HuH-7.5 (cell line): ENCODE results near the gene PIK3C3.
"Not testable (repeated sequence)": the region's sequence is repeated elsewhere in the genome, so short reads cannot be mapped to it uniquely, and the experiment has no call there.

Experiments
- DNase-seq: peaks from one replicate; pipeline ENCODE4 v3.0.0; 2011; ENCODE audit warnings: low spot score

PIK3C3 gene

DNA sequence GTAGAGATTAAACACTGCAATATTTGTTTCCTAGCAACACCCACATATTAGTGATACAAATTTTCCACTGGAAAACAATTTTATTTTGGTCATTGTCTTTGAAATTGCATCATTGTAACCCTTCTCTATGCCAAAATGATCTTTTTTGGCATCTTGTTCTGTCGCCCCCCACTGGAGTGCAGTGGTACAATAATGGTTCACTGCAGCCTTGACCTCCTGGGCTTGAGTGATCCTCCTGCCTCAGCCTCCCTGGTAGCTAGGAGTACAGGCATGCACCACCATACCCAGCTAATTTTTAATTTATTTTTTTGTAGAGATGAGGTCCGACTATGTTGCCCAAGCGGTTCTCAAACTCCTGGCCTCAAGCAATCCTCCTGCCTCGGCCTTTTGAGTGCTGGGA, 117.4 kb downstream of the PIK3C3 start:
- no peak for DNase-seq

DNA sequence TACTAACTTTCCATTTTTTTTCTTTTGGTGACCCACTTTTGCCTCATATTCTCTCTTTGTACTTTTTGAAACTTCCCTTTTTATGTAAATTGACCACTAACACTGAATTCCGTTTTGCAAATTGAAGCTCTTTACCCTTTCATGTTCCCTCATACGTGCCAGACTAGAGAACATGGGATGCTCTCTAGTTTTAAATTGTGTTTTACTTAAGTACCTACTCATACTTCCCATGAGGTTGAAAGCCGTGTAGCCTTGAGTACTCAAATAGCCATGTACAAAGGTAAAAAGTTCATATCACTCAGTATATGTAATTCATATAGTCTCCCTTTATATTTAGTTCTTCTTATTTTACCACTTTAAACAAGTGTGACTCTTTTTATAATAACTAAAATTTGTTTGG, 119.7 kb downstream of the PIK3C3 start:
- DNase-seq: no peak

DNA sequence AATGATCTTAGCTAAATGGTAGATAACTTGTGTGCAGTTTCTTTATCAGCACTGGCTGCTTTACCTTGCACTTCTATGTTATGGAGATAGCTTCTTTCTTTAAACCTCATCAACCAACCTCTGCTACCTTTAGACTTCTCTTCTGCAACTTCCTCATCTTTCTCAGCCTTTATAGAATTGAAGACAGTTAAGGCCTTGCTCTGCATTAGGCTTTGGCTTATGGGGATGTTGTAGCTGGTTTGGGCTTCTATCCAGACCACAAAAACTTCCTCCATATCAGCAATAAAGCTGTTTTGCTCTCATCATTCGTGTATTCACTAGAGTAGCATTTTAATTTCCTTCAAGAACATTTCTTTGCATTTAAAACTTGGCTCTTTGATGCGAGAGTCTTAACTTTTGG, 123.7 kb downstream of the PIK3C3 start:
- DNase-seq: no peak

DNA sequence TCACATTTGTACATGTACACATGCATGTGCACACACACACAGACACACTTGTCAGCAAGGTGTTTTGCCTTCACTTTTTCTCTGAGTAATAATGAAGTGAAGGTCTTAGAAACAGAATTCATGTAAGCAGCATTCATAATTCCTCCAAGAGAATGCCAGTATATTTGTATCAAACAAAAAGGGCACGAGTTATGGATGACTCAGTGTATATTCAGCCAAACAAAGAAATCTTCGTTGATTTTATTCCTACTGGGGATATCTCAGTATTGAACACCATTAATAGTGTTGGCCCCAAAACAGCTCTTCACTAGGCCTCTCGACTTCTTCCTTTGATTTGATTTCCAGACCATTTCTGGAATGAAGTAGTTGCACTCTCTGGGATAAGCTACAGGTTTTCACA, 125.3 kb downstream of the PIK3C3 start:
- no peak for DNase-seq

DNA sequence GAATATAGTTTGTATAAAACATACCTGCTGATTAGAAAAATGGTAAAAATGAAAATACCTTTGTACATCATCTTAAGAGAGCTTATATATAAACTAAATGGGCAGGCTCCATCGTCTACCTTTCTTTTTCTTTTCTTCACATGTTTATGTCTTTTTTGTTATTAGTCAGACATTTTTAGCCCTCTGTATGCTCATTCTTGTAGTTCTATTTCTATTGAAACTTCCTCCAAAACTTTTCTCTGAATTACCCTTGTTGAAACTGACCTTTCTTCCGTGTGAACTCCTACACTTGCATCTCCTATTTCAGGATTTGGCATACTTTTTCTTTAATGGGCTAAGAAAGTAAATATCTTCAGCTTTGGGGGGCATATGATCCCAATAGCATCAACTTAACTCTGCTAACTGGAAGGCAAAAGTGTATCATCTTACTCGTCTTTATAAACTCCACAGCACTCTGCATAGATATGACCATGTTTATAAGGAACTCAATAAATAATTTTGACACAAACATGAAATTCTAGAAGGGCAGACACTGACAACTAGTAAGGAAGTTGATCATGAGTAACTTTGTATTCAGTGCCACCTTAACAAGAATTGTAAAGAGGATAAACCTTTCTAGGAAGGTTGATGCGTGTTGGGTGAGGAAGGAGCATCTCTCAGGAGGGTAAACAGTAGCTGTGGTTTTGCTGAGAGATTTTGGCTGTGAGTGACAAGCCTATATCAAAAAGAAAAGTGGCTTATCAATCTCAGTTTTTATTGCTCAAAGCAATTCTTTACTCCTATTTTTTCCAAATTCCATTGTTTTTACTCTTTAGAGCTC, 127.6 kb downstream of the PIK3C3 start:
- DNase-seq: no peak

DNA sequence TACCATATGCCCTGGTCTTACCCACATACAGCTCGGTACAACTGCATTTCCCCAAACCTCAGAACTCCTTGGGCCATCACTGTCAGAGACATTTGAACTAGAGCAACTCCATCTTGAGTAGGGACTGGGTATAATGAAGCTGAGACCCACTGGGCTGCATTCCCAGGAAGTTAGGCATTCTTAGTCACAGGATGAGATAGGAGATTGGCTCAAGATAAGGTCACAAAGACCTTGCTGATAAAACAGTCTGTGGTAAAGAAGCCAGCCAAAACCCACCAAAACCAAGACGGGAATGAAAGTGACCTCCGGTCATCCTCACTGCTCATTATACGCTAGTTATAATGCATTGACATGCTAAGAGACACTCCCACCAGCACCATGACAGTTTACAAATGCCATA, 131.3 kb downstream of the PIK3C3 start:
- DNase-seq: no peak

DNA sequence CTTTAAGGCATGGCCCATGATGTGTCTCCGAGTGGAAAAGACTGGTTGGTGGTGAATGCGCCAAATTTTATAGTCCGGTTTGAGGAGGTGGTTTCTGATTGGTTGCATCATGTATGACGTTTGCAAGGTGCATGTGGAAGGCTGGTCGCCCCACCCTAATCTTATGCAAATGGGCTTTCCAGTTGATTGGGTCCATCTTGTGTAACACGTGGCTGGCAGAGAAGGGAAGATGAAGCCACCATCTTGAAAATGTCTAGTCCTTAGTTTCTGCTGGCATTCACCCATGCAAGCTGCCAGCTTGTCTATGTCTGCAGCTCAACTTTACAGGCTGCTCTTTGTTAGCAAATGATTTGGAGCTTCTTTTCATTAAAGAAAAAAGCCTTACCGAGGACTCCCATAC, 132.2 kb downstream of the PIK3C3 start:
- DNase-seq: no peak

DNA sequence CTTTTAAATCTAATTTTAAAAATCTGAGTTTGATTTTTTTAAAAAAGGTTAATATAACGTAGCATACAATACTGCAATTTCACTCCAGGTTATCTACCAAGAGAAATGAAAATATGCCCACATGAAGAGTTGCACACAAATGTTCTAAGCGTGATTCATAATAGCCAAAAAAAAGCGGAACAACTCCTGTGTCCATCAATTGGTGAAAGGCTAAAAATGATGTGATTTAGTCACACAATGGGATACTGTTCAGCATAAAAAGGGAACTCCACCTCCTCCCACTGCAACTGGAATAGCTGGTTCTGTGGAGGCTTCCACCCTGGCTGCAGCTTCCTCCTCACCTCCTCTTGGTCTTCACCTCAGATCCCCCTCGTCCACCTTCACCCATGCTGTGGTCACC, 132.8 kb downstream of the PIK3C3 start:
- DNase-seq: no peak

DNA sequence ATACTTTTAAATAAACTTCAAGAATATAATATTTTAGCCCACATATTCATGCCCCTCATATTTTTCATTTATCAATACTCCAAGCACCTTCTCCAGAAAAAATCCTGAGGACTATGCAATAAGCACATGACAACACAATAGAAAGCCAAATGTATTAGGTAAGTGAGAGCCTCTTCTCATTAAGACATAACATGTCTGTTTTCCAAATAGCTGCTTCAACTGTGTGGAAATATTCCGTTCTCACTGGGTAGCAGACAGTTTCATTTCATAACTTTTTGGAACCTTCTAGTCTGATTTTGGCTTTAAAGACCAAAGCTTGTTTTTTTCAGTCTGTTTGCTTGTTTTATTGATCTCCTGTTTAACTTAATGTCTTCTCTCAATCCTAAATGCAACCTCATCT, 137.8 kb downstream of the PIK3C3 start:
- DNase-seq: no peak

DNA sequence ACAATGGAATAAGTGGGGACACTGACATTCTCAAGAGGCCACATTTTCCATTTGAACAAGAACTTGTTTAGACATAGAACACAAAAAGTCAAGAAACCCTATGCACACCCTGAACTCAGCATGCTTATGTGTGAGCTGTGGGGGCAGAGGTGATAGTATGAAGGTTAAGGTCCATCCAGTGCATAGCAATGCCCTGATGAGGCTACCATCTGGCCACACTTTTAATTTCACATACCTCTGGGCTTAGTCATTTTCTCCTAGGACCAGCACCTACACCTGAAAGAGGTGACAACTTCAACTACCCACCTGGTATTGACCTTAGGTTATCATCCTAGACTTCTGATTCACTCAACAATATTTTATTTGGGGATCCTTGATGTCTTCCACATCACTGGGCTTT, 139.8 kb downstream of the PIK3C3 start:
- DNase-seq: no peak

DNA sequence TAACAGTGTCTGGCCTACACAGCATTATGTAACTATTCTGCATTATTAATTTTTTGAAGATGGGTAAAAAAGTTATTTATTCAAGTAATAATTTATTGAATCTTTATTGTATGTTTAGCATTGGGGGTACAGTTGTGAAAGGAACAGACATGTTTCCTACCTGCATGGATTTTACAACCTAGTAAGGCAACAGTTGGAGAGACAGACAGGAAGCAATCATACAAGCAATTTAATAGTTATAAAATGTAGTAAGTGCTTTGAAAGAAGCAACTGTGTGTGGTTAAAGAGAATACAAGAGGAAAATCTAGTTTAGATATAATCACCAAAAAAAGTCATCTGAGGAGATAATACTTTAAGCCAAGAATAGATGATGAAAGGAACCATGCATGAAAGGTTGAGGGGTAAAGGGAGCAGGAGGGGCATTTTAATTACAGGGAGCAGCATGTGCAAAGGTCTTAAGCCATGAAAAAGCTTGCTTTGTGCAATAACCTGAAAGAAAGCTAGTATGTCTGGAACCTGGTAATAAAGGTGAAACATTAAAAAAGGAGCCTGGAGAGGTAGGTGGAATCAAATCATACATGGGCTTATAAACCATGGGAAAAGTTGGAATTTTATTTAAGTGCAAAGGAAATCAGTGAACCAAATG, 140.8 kb downstream of the PIK3C3 start:
- DNase-seq: no peak

DNA sequence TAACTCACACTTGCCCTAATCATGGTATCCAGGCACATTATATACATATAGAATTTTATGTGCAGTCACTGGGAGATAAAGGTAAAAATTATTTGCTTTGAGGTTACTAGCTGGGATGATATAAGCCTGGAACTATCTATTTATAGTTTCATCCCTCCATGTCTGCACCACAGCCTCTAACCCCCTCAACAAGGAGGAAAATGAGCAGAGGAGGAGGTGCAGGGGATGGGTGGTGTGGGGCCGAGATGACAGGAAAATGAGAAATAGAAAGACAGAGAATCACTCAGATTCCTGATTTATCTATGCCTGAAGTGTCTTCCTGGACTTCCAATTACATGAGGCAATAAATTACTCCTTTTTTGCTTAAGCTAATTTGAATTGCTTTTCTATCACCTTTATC, 145.2 kb downstream of the PIK3C3 start:
- DNase-seq: no peak

DNA sequence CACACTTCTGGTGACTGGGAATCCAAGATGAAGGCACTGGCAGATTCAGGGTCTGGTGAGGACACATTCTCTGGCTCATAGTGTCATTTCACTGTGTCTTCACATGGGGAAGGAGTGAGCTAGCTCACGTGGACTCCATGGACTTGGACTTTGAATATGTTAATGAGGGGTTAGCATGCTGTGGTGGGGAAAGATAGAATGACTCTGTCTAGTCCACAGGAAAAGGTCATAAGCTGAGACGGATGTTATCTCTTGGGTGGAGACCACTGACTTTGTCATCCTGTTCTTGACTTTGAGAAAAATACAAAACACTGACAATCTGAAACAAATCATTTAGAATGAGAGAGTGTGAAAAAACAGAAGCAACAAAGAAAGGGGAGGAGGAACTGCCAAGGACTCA, 145.9 kb downstream of the PIK3C3 start:
- DNase-seq: no peak

DNA sequence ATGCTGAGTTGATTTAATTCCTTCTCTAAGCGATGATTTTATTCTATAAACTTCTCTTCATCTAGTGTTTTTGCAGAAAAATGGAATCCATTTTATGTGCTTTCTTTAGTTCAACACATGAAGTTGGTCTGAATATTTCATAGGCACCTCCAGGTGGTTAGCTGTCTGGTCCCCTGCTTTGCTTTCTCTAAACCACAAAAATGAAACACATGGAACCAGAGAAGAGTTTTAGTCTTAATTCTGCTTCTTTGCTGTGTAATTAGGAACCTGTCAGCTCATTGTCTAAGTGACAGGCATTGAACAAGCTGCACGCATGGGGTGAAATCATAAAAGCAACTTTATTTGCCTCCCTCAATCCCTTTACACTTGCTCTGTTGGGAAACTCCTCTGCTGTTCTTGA, 150.4 kb downstream of the PIK3C3 start:
- no peak for DNase-seq

DNA sequence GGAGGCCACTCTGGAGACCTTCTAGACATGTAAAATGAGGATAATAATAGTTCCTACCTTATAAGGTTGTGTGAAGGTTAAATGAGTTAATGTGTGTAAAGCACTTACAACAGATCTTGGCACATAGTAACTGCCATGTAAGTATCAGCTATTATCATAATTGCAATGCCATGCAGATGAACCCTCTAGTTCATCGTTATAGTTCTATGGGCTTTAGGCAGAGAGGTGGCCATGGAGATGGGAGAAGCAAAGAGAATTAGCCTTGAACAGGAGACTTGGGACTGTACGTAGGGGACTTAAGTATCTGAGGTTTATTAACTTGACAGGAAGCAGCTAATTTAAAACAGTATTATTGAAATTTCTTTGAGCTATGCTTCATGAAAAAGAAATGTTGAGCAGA, 151.8 kb downstream of the PIK3C3 start:
- DNase-seq: no peak

DNA sequence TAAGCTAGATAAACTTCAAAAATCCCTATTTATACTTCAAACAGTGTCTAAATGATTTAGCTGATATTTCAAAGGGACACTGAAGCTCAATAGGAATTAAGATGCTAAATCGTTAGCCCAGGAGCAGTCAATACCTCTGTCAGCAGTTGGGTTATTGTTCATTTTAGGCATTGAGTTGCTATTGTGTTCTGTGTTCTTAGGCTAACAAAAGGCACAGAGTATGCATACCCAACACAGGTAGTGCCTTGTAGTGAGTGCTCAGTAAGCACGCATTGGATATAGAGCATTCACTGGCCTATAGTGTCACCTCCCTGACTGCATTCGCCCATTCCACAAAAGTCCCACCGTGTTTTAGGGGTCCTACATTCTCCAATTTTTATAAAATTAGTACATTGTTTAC, 152.3 kb downstream of the PIK3C3 start:
- DNase-seq: no peak

DNA sequence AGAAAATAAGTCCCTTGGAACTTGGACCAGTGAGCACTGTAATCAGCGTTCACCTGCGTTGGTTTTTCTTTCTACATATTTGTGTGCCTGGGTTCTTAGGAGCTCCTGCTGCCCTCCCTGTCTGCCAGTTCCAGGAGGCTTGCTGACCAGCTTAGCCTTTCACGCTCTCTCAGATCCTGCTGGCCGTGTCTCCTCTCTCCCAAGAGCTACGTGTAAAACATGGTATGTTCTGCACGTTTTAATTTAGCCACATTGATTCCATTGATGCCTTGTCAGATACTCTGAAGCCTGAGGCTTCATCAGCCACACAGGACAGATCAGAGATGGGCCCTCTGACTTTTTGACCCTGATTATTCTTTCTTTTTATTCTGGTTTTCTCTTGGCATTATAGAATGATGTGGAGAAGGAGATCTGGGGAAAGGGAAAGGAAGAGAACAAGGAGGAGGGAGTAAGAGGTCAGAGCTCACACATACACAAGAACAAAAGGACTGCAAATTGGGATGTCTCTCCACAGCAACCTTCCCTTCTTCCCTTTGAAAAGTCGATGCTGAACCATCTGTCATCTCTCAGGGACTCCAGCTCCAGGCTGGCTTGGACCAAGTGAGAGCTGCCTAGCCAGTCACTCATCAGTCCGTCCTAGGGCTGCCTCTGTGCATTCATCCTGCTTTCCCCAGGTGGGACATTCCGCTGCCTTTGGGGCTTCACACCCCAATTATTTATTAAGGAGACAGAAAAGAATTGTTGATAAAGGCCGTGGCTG, 152.8 kb downstream of the PIK3C3 start:
- DNase-seq: no peak

DNA sequence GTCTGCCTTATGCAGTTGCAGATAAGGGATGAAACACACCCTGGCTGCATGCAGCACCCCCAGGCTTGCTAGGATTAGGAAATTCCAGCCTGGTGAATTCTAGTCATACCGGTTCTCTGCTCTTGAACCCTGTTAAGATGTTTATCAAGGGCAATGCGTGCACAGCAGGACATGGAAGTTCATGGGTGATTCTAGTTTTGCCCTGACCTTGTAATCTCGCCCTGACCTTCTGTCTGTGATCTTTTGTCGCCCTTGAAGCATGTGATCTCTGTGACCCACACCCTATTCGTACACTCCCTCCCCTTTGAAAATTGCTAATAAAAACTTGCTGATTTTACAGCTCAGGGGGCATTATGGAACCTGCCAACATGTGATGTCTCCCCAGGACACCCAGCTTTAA, 157.1 kb downstream of the PIK3C3 start:
- not testable (repeated sequence) for DNase-seq

DNA sequence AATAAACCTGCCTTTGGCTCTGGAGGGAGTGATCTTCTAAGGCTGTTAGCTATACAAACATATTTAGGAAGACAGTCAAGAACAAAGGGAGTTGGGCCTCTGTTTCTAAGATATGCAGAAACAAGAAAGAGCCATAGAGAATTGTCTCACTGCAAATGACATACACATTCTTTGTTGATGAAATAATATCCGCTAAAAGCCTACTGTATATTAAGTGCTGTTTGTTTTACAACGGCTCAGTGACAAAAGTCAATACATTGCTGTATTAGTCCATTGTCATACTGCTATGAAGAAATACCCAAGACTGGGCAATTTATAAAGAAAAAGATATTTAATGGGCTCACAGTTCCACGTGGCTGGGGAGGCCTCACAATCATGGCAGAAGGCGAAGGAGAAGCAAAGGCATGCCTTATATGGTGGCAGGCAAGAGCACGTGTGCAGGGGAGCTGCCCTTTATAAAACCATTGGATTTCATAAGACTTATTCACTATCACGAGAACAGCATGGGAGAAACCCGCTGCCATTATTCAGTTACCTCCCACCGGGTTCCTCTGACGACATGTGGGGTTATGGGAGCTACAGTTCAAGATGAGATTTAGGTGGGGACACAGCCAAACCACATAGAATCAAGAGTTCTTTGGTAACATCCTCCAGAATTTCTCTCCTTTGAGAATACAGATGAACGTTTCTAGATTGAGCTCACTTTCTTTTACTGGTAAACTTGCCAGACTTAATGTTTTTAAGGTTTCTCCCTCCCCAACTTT, 157.8 kb downstream of the PIK3C3 start:
- no peak for DNase-seq

DNA sequence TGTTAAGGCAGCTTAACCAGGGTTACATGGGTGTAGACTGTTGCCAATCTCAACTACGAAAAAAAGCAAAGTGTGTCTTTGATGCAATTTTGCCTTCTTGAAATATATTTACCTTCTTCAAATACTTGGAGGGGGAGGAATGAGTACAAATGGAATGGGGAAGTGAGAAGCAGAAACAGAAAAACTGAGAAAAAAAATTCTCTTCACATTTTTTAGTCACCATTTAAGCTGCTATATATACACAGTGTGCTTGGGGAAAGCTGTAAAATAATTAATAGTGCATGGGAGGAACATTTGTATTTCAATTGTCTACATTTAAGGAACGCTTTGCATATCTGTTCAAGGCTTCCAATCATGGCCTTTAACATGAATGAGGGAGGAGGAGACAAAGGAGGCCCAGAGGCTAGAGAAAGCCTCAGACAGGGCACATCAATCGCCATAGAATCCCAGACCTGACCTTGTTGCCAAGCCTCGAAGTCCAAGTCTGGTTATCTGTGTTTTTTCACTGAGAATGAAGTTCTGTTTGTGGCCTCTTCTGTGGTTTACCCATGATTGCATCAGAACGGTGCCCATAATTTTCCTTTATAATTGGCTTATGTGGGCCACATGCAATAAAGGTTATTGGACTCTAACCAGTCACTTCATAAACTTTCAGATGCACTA, 158.6 kb downstream of the PIK3C3 start:
- DNase-seq: no peak

DNA sequence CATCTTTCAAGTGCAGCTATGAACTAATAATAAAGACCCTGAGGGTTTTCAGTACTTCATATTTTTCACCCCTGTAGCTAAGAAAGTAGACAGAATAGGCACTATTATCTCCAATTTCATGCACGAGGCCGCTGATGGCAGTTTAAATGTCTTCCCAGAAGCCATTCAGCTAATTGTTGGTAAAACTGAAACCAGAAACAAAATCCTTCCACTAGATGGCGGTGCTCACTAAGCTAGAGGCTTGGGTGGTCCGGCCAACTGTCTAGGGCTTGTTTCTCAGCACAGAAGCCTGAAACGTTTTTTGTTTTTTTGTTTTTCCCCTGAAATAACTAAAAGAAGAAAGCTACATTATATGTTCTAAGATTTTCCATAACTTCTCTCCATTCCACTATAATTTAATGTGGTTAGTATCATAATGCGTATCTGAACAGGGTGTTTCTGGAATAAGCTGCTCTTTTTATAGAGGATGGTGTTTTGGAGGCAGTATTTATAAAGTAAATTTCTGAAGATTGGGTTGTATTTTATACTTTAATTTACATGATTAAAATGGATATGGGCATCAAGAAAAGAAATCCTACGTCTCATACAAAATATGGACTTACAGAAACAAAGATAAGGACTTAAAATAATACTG, 159.4 kb downstream of the PIK3C3 start:
- DNase-seq: peak; percentile 6
